K562 (cell line): ENCODE results near the gene TTC33. TPM values are rescaled to one million over a fixed set of nuclear protein-coding genes. Genes with fewer than 3 reads are reported as not detected.
A peak's percentile ranks its signal among the peaks of the same experiment; 100 is the strongest.

Source experiments
- CREB5 ChIP-seq: fragments of 250-450 bp; sonication (Bioruptor Pico); IDR thresholded peaks from 2 replicates; pipeline ENCODE4 v1.5.0; 2020; ENCODE audit warnings: mild to moderate bottlenecking
- CREM ChIP-seq: IDR thresholded peaks from 2 replicates; pipeline ENCODE4 v1.6.1; 2014; ENCODE audit warnings: antibody characterized with exemption, low read depth
- HNRNPH1 ChIP-seq: fragments of 200-400 bp; formaldehyde crosslinking; optimal IDR thresholded peaks from 2 replicates; pipeline ENCODE3; 2017; ENCODE audit warnings: low read depth, mild to moderate bottlenecking, low read length, moderate library complexity
- MLX ChIP-seq, 2 experiments: fragments of 450-650 bp in 1 of 2; sonication (generic) in 1 of 2; formaldehyde crosslinking; conservative IDR thresholded peaks; 2 replicates each; pipeline versions ENCODE4 v1.4.0 to v1.8.1; 2020 to 2022; ENCODE audit warnings: mild to moderate bottlenecking in 1 of 2, missing genetic modification reagents in 1 of 2
- MYC ChIP-seq, 2 experiments: fragments of 250-450 bp in 1 of 2; sonication (Bioruptor Pico) in 1 of 2; IDR thresholded peaks; 2 replicates each; pipeline versions ENCODE4 v1.5.1 to v1.6.1; 2012 to 2021; ENCODE audit warnings: low read depth in 2 of 2, borderline replicate concordance in 1 of 2, improper control_type of control experiment in 1 of 2, low read length in 1 of 2, mild to moderate bottlenecking in 1 of 2, moderate library complexity in 1 of 2
- NFXL1 ChIP-seq: fragments of 450-650 bp; formaldehyde crosslinking; IDR thresholded peaks from 2 replicates; pipeline ENCODE4 v1.4.0; 2021; ENCODE audit warnings: mild to moderate bottlenecking
- SIX5 ChIP-seq, 2 experiments: IDR thresholded peaks; 2 replicates each; pipeline ENCODE4 v1.6.1; 2011; ENCODE audit warnings: low read length in 2 of 2, borderline replicate concordance in 1 of 2, low read depth in 1 of 2, mild to moderate bottlenecking in 1 of 2, moderate library complexity in 1 of 2; ENCODE audit not compliant: insufficient read depth in 1 of 2
- TAL1 ChIP-seq: fragments of 450-650 bp; IDR thresholded peaks from 2 replicates; pipeline ENCODE4 v1.6.1; 2016; ENCODE audit warnings: mild to moderate bottlenecking
- TCF3 ChIP-seq: sonication (generic); formaldehyde crosslinking; IDR thresholded peaks from 2 replicates; pipeline ENCODE4 v1.4.0; 2020; ENCODE audit warnings: mild to moderate bottlenecking, missing genetic modification reagents
- THRA ChIP-seq: fragments of 450-650 bp; IDR thresholded peaks from 2 replicates; pipeline ENCODE4 v1.6.1; 2017; ENCODE audit warnings: mild to moderate bottlenecking, moderate library complexity
- ZBTB40 ChIP-seq, 2 experiments: fragments of 450-650 bp in 1 of 2; sonication (generic) in 1 of 2; formaldehyde crosslinking in 1 of 2; IDR thresholded peaks; 2 replicates each; pipeline versions ENCODE4 v1.7.1 to v1.9.0; 2016 to 2022; ENCODE audit warnings: inconsistent platforms in 1 of 2, mild to moderate bottlenecking in 1 of 2, missing genetic modification reagents in 1 of 2
- ZKSCAN3 ChIP-seq: fragments of 250-450 bp; sonication (Bioruptor Pico); IDR thresholded peaks from 2 replicates; pipeline ENCODE4 v1.4.0; 2020
- ZNF121 ChIP-seq: sonication (generic); formaldehyde crosslinking; conservative IDR thresholded peaks from 2 replicates; pipeline ENCODE4 v1.8.0; 2022; ENCODE audit warnings: missing genetic modification reagents
- ZNF134 ChIP-seq: fragments of 250-450 bp; sonication (Bioruptor Pico); conservative IDR thresholded peaks from 2 replicates; pipeline ENCODE4 v1.4.0; 2020
- polyA plus RNA-seq, 8 experiments: library from polyadenylated mRNA; depleted of rRNA in 4 of 8; stranded (reverse) in 5 of 8; unstranded in 3 of 8; fragments of >200 nt; fragmentation: Nextera tagmentation in 2 of 8; fragmentation: Illumina TruSeq in 1 of 8; extraction: Ambion mirVana in 2 of 8; extraction: Trizol in 1 of 8; gene quantifications; 2 replicates each; pipeline versions ENCODE4 v1.2.1 to v1.2.3, GENCODE V29; 2011 to 2014; ENCODE audit warnings: inconsistent platforms in 1 of 8, missing spikeins in 1 of 8
- total RNA-seq, 7 experiments: library from RNA; depleted of rRNA in 6 of 7; stranded (reverse); fragments of >200 nt in 6 of 7; fragmentation: Illumina TruSeq in 2 of 7; extraction: Trizol in 2 of 7; gene quantifications; 2 replicates each; pipeline versions ENCODE4 v1.2.1 to v1.2.3, GENCODE V29; 2011 to 2021; ENCODE audit warnings: low replicate concordance in 1 of 7

The TTC33 gene
- total and polyA plus RNA-seq, 9 of the 15 experiments (the other 6 are each of a cell fraction or from before 2014, with no cell fraction given) = 11.5 to 24.9 (median 21.1) TPM

- no peak for TF ChIP-seq CREB5
- no peak for TF ChIP-seq NFXL1 (CRISPR knock-in tag)
- peak; percentile 81 for TF ChIP-seq TAL1
- TF ChIP-seq ZBTB40 (IDR thresholded peaks at IDR 0.05) = peak; percentile 56; the same call in 1 of the 2 replicates
- no peak for TF ChIP-seq ZBTB40 (CRISPR knock-in tag; IDR thresholded peaks at IDR 0.05)
- no peak for TF ChIP-seq ZKSCAN3
- peak; percentile 80 for TF ChIP-seq TCF3 (CRISPR knock-in tag)
- TF ChIP-seq ZNF134 (CRISPR knock-in tag) = no peak
- no peak for TF ChIP-seq THRA
- no peak for TF ChIP-seq ZNF121 (CRISPR knock-in tag)
- TF ChIP-seq CREM = peak; percentile 68; the same call in 1 of the 2 replicates
- no peak for TF ChIP-seq SIX5 (IDR thresholded peaks at IDR 0.05; ENCODE audit: borderline replicate concordance in 1 of 2, insufficient read depth in 1 of 2, low read depth in 1 of 2, low read length in 2 of 2)
- no peak for TF ChIP-seq MLX (CRISPR knock-in tag; conservative IDR thresholded peaks at IDR 0.05)
- TF ChIP-seq HNRNPH1 = no peak
- TF ChIP-seq MYC (IDR thresholded peaks at IDR 0.05; ENCODE audit: low read depth, low read length) = peak; percentile 88
- TF ChIP-seq MYC (CRISPR knock-in tag; IDR thresholded peaks at IDR 0.05; ENCODE audit: borderline replicate concordance, low read depth) = no peak
Observed at GRCh38 chr5:40801771-40802562, 46.2 kb upstream of the TTC33 start (continued).
